GM12874 (cell line): ENCODE measurements around the gene EFR3B.

Source experiments
- TF ChIP-seq, protein P1 (sequence below): IDR thresholded peaks from 2 replicates; pipeline ENCODE4 v1.5.1; 2011; ENCODE audit warnings: low read depth, mild to moderate bottlenecking, control low read depth, low read length, moderate library complexity; ENCODE audit not compliant: insufficient read depth

The EFR3B gene

DNA sequence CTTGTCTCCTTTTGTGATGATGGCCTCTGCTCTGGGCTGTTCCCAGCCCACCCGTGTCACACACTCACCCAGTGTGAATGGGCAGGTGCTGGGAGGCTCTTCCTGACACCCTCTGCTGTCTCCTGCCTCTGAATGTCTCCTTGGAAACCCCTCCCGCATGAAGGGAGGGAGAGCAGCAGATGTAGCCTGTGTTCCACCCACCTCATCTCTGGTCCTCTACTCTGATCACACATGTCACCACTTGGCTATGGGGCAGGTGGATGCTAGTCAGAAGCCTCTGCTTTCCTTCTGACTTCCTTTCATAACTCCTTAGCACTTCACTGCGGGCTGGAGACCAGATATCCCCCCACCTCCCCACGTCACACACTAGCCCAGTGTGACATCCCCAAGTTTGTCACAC is 23.9 kb downstream of the EFR3B start:
- TF ChIP-seq, protein P1, sequence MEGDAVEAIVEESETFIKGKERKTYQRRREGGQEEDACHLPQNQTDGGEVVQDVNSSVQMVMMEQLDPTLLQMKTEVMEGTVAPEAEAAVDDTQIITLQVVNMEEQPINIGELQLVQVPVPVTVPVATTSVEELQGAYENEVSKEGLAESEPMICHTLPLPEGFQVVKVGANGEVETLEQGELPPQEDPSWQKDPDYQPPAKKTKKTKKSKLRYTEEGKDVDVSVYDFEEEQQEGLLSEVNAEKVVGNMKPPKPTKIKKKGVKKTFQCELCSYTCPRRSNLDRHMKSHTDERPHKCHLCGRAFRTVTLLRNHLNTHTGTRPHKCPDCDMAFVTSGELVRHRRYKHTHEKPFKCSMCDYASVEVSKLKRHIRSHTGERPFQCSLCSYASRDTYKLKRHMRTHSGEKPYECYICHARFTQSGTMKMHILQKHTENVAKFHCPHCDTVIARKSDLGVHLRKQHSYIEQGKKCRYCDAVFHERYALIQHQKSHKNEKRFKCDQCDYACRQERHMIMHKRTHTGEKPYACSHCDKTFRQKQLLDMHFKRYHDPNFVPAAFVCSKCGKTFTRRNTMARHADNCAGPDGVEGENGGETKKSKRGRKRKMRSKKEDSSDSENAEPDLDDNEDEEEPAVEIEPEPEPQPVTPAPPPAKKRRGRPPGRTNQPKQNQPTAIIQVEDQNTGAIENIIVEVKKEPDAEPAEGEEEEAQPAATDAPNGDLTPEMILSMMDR, result no peak

DNA sequence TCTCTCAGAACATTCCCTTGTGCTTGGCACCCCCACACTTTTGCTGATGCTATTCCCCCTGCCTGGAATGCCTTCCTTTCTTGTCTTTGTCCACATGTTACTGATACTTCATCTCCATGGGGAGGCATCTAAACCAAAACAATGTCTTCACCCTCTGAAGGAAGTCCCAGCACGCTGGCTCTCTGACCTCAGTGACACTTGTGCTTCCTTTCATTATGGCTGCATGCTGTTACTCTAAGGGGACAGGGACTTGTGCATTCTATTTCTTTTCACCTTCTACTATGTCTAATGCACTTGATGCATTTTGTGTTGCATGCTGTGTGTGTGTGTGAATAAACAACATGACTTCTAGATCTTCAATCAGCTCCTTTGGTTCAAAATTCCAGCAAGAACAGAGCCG is 24.6 kb downstream of the EFR3B start:
- TF ChIP-seq, protein P1, result no peak

DNA sequence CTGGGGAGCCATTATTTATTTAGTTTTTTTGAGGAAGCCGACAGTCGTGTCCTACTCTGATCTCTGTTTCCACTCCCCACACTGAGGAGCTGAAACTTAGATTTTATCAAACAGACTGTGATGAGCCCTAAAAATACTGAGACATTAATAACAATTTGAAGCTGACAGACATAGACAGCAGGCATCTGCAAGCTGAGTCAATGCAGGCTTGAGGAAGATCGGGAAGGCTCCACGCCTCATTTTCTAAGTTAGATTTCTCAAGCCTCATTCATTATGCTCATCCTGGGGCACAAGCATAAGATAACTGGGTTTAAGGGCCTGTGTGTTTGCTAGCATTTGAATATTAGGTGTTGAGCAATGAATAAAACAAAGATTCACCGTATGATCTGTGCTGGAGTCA is 26.3 kb downstream of the EFR3B start:
- TF ChIP-seq, protein P1, result no peak

DNA sequence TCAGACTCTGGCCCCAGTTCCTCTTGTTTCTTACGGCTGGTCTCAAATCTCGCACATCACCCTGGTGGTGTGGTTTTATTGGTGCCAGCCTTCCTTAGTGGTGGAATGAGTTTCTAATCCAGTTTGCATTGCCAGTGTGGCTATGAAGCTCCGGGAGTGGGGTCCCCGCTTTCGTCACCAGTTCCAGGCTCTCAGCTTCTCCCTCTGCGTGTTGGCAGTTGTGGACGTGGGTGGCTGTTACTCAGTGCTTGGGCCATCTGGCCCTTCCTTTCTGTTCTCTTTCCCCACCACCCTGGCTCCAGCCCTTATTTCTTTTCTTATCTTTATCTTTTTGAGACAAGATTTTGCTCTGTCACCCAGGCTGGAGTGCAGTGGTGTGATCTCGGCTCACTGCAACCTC is 30.1 kb downstream of the EFR3B start:
- TF ChIP-seq, protein P1, result no peak

DNA sequence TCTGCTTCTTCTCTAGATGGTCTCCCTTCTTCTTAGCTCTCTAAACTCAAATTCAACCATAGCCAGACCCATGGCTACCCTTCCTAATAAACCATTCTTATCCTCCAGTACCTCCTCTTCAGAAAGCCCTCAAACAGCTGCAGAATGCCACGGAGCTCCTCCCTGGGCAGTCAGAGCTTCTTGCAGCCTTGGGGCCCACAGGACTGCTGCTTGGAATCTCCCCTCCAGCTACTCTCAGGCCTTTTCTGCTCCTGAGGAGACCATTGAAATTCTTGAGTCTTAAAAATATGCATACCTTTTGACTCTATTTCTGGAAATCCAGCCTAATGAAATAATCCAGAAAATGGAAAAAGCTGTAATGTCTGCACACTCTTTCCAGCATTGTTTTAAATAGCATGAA is 30.7 kb downstream of the EFR3B start:
- TF ChIP-seq, protein P1, result no peak

DNA sequence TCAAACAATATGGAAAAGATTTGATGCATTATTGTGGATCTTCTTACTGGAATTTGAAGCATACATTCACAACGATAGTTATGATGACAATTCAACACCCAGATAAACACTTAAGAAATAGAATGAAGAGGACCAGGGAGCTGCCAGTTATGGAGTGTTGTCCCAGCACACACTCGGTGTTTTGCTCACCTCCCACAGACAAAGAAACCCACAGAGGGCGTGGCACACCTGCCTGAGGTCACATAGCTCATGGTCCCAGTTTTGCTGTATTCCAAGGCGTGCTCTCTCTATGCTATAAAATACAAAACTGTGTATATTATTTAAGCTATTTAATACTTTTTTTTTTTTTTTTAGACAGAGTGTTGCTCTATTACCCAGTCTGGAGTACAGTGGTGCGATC is 31.1 kb downstream of the EFR3B start:
- TF ChIP-seq, protein P1, result no peak

DNA sequence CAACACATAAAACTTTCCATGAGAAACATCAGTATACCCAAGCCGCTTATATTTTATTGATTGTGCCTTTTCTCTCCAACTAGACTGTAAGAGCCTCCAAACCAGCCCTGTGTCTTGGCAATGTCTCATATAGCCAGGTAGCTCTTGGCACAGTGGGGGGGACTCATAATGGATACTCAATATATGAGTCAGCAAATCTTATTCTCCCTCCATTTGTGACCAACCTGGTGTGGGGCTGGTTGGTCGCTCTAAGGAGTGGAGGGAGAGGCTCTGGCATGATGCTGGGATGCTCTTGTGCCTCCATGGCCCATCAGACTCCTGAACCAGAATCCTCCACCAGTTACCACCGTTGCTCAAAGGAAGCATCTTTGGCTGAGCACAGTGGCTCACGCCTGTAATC is 32.0 kb downstream of the EFR3B start:
- TF ChIP-seq, protein P1, result no peak

DNA sequence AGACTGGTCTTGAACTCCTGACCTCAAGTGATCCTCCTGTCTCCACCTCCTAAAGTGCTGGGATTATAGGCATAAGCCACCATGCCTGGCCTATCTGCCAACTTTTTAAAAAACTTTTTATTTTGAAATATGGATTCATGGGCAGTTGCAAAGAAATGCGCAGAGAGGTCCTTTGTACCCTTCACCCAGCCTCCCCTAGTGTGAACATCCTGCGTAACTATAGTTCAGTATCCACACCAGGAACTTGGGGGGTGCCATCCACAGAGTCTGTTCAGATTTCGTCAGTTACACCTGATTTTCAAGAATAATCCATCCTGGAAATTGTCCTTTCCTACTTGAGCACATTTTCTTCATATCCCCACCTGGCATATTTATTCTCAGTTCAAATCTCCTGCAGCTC is 33.0 kb downstream of the EFR3B start:
- TF ChIP-seq, protein P1, result no peak
